ENCODE results near the gene TPP2.

TPP2 gene

DNA sequence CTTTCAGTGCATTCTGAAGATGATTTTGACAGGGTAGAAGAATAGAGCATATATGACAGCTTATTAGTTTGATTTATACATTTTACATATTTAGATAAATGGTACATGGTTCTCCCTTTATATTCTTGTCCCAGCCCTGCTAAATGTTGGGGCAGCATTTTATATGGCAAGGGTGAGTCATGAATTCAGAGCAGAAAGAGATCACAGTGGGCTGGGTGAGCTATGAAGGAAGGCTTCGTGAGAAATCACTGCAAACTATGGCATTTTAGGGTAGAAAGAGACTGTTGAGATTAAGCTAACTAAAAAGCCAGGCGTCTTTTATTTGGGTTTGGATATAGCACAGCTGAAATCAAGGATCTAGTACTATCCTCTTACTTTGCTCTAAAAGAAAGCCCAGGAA is 122.0 kb downstream of the TPP2 start:
- no peak overlapping the region for H3K4me2 ChIP-seq (ENCODE audit: low read length)
- H3K9me3 ChIP-seq (ENCODE audit: control insufficient read depth, insufficient read depth, low read length) = no peaks in the 10 kb centered on the region
- H4K20me1 ChIP-seq (ENCODE audit: control insufficient read depth, insufficient read depth, low read depth, low read length) = no peaks in the 10 kb centered on the region
- H3K79me2 ChIP-seq (ENCODE audit: control insufficient read depth, low read length) = no peaks in the 10 kb centered on the region
- H3K4me1 ChIP-seq (ENCODE audit: control insufficient read depth, low read length) = no peaks in the 10 kb centered on the region
- H3K27ac ChIP-seq (ENCODE audit: low read depth, low read length) = no peak overlapping the region
- H3K9me2 ChIP-seq (replicated peaks; ENCODE audit: control insufficient read depth, low read length) = no peaks in the 10 kb centered on the region
- H3K36me3 ChIP-seq (ENCODE audit: control insufficient read depth, low read length) = no peaks in the 10 kb centered on the region
- H3K27me3 ChIP-seq (ENCODE audit: control insufficient read depth, low read length) = peaks cover 6% of the 10 kb centered on the region
- H3F3A ChIP-seq (ENCODE audit: control insufficient read depth, insufficient read depth) = no peaks in the 10 kb centered on the region
- no peak overlapping the region for H3K4me3 ChIP-seq (ENCODE audit: low read length)
- TF ChIP-seq EZH2phosphoT487 (IDR thresholded peaks at IDR 0.05; ENCODE audit: borderline replicate concordance, low read length) = no peak
- TF ChIP-seq CTCF (IDR thresholded peaks at IDR 0.05; ENCODE audit: low read depth, low read length, poor library complexity, severe bottlenecking) = no peak

DNA sequence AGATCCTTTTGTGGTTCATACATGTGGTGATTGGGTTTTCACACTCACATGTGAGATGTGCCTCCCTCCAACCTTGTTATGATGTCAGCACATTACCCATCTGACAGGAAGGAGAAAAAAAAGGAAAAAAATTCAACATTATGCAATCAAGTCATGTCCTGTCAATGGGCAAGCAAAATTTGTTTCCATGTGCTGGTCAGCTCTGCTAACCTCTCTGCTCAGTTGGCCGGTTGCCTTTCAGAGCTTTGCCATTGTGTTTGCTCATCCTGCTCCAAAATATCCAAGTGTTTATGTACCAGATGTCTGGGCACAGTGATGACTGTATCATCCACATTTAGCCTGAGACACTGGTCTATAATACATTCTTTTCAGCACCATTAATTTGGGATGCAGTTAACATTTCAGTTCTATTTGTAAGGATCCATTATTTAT is 125.0 kb downstream of the TPP2 start:
- Histone ChIP-seq H3F3A (ENCODE audit: control insufficient read depth, insufficient read depth) (no peaks in the 10 kb centered on the region), H3K9me2 (replicated peaks; ENCODE audit: control insufficient read depth, low read length) (no peaks in the 10 kb centered on the region), H3K27me3 (ENCODE audit: control insufficient read depth, low read length) (peaks cover 6% of the 10 kb centered on the region), H3K9me3 (ENCODE audit: control insufficient read depth, insufficient read depth, low read length) (no peaks in the 10 kb centered on the region), H4K20me1 (ENCODE audit: control insufficient read depth, insufficient read depth, low read depth, low read length) (no peaks in the 10 kb centered on the region), H3K27ac (ENCODE audit: low read depth, low read length) (no peak overlapping the region), H3K4me3 (ENCODE audit: low read length) (no peak overlapping the region), H3K4me2 (ENCODE audit: low read length) (no peak overlapping the region), H3K4me1 (ENCODE audit: control insufficient read depth, low read length) (no peaks in the 10 kb centered on the region), H3K36me3 (ENCODE audit: control insufficient read depth, low read length) (no peaks in the 10 kb centered on the region), H3K79me2 (ENCODE audit: control insufficient read depth, low read length) (no peaks in the 10 kb centered on the region)
- TF ChIP-seq EZH2phosphoT487 (IDR thresholded peaks at IDR 0.05; ENCODE audit: borderline replicate concordance, low read length) (no peak), CTCF (IDR thresholded peaks at IDR 0.05; ENCODE audit: low read depth, low read length, poor library complexity, severe bottlenecking) (no peak)

- Histone ChIP-seq H3K27me3 (ENCODE audit: control insufficient read depth, low read length) (peaks cover 4% of the 10 kb centered on the region; the same call in 1 of the 2 replicates), H3F3A (ENCODE audit: control insufficient read depth, insufficient read depth) (no peaks in the 10 kb centered on the region), H4K20me1 (ENCODE audit: control insufficient read depth, insufficient read depth, low read depth, low read length) (no peaks in the 10 kb centered on the region), H3K36me3 (ENCODE audit: control insufficient read depth, low read length) (no peaks in the 10 kb centered on the region), H3K4me2 (ENCODE audit: low read length) (no peak overlapping the region), H3K4me3 (ENCODE audit: low read length) (no peak overlapping the region), H3K27ac (ENCODE audit: low read depth, low read length) (no peak overlapping the region), H3K9me3 (ENCODE audit: control insufficient read depth, insufficient read depth, low read length) (no peaks in the 10 kb centered on the region), H3K4me1 (ENCODE audit: control insufficient read depth, low read length) (no peaks in the 10 kb centered on the region), H3K9me2 (replicated peaks; ENCODE audit: control insufficient read depth, low read length) (no peaks in the 10 kb centered on the region), H3K79me2 (ENCODE audit: control insufficient read depth, low read length) (no peaks in the 10 kb centered on the region)
- TF ChIP-seq EZH2phosphoT487 (IDR thresholded peaks at IDR 0.05; ENCODE audit: borderline replicate concordance, low read length) = no peak
- TF ChIP-seq CTCF (IDR thresholded peaks at IDR 0.05; ENCODE audit: low read depth, low read length, poor library complexity, severe bottlenecking) = no peak
Observed at GRCh38 chr13:102724923-102725322, 128.1 kb downstream of the TPP2 start.

All from DOHH2 (cell line).